Vagina (tissue), 2 donors: ENCODE results near the gene LITAFD.

ENCODE experiments used
- CTCF ChIP-seq, 3 experiments: fragments of 450-650 bp in 2 of 3; fragments of 200-600 bp in 1 of 3; sonication (generic) in 1 of 3; IDR thresholded peaks; one replicate each; pipeline ENCODE4 v1.5.1; 2017 to 2019; ENCODE audit warnings: antibody characterized with exemption in 3 of 3, mild to moderate bottlenecking in 2 of 3, moderate library complexity in 2 of 3
- POLR2A ChIP-seq, 2 donors: fragments of 450-650 bp; IDR thresholded peaks; one replicate each; pipeline ENCODE4 v1.6.1; 2017; ENCODE audit warnings: antibody characterized with exemption in 2 of 2, mild to moderate bottlenecking in 2 of 2, moderate library complexity in 2 of 2
- POLR2AphosphoS5 ChIP-seq, 2 donors: sonication (generic); formaldehyde crosslinking; IDR thresholded peaks; one replicate each; pipeline ENCODE4 v1.9.0; 2017; ENCODE audit warnings: antibody characterized with exemption in 2 of 2, mild to moderate bottlenecking in 2 of 2, low read depth in 1 of 2; ENCODE audit not compliant: insufficient read depth in 1 of 2

- TF ChIP-seq CTCF (IDR thresholded peaks at IDR 0.05) (no peak), POLR2AphosphoS5 (IDR thresholded peaks at IDR 0.05; ENCODE audit: insufficient read depth in 1 of 2, low read depth in 1 of 2) (no peak), POLR2A (IDR thresholded peaks at IDR 0.05) (no peak)
These were observed 41.0 kb downstream of the LITAFD start for GRCh38 chr16:8923199-8923598.
